ENCODE measurements around the gene CDA.

CDA gene

GRCh38 chr1:20662110-20662475 lies 73.2 kb downstream of the CDA start:
- Histone ChIP-seq H3K9ac (ENCODE audit: low read depth in 1 of 2, low read length in 2 of 2) (peak overlapping the region; percentile 67 to 81), H3K4me3 (ENCODE audit: low read length in 2 of 2) (peak overlapping the region; percentile 68 to 94), H3K4me1 (ENCODE audit: control insufficient read depth in 2 of 2, insufficient read depth in 2 of 2, low read length in 2 of 2) (peaks cover 13 to 15% of the 10 kb centered on the region in 2 donors), H3K9me3 (ENCODE audit: control insufficient read depth in 2 of 2, low read length in 2 of 2) (no peaks in the 10 kb centered on the region), H3K36me3 (ENCODE audit: control insufficient read depth in 2 of 2, insufficient read depth in 2 of 2, low read length in 2 of 2) (peaks cover 9 to 15% of the 10 kb centered on the region in 2 donors), H3K27me3 (ENCODE audit: control insufficient read depth in 2 of 2, insufficient read depth in 2 of 2, low read length in 2 of 2) (no peaks in the 10 kb centered on the region), H3K27ac (ENCODE audit: low read depth in 2 of 2, low read length in 2 of 2) (peak overlapping the region in 1 of 2 donors; percentile 80)

GRCh38 chr1:20663365-20663764 lies 74.5 kb downstream of the CDA start:
- H3K4me3 ChIP-seq (ENCODE audit: low read length in 2 of 2) = no peak overlapping the region
- peaks cover 0 to 3% of the 10 kb centered on the region in 2 donors for H3K36me3 ChIP-seq (ENCODE audit: control insufficient read depth in 2 of 2, insufficient read depth in 2 of 2, low read length in 2 of 2)
- H3K27ac ChIP-seq (ENCODE audit: low read depth in 2 of 2, low read length in 2 of 2) = no peak overlapping the region
- H3K27me3 ChIP-seq (ENCODE audit: control insufficient read depth in 2 of 2, insufficient read depth in 2 of 2, low read length in 2 of 2) = no peaks in the 10 kb centered on the region
- no peaks in the 10 kb centered on the region for H3K9me3 ChIP-seq (ENCODE audit: control insufficient read depth in 2 of 2, low read length in 2 of 2)
- peaks cover 13 to 15% of the 10 kb centered on the region in 2 donors for H3K4me1 ChIP-seq (ENCODE audit: control insufficient read depth in 2 of 2, insufficient read depth in 2 of 2, low read length in 2 of 2)
- H3K9ac ChIP-seq (ENCODE audit: low read depth in 1 of 2, low read length in 2 of 2) = no peak overlapping the region

GRCh38 chr1:20663969-20664715 lies 75.2 kb downstream of the CDA start:
- Histone ChIP-seq H3K4me1 (ENCODE audit: control insufficient read depth in 2 of 2, insufficient read depth in 2 of 2, low read length in 2 of 2) (peaks cover 13 to 15% of the 10 kb centered on the region in 2 donors), H3K36me3 (ENCODE audit: control insufficient read depth in 2 of 2, insufficient read depth in 2 of 2, low read length in 2 of 2) (no peaks in the 10 kb centered on the region), H3K9ac (ENCODE audit: low read depth in 1 of 2, low read length in 2 of 2) (no peak overlapping the region), H3K27me3 (ENCODE audit: control insufficient read depth in 2 of 2, insufficient read depth in 2 of 2, low read length in 2 of 2) (no peaks in the 10 kb centered on the region), H3K9me3 (ENCODE audit: control insufficient read depth in 2 of 2, low read length in 2 of 2) (no peaks in the 10 kb centered on the region), H3K27ac (ENCODE audit: low read depth in 2 of 2, low read length in 2 of 2) (no peak overlapping the region), H3K4me3 (ENCODE audit: low read length in 2 of 2) (no peak overlapping the region)

GRCh38 chr1:20665726-20666125 lies 76.8 kb downstream of the CDA start:
- Histone ChIP-seq H3K4me1 (ENCODE audit: control insufficient read depth in 2 of 2, insufficient read depth in 2 of 2, low read length in 2 of 2) (peaks cover 5 to 6% of the 10 kb centered on the region in 2 donors), H3K9me3 (ENCODE audit: control insufficient read depth in 2 of 2, low read length in 2 of 2) (no peaks in the 10 kb centered on the region), H3K27me3 (ENCODE audit: control insufficient read depth in 2 of 2, insufficient read depth in 2 of 2, low read length in 2 of 2) (no peaks in the 10 kb centered on the region), H3K4me3 (ENCODE audit: low read length in 2 of 2) (no peak overlapping the region), H3K9ac (ENCODE audit: low read depth in 1 of 2, low read length in 2 of 2) (no peak overlapping the region), H3K36me3 (ENCODE audit: control insufficient read depth in 2 of 2, insufficient read depth in 2 of 2, low read length in 2 of 2) (no peaks in the 10 kb centered on the region), H3K27ac (ENCODE audit: low read depth in 2 of 2, low read length in 2 of 2) (no peak overlapping the region)

- no peaks in the 10 kb centered on the region for H3K36me3 ChIP-seq (ENCODE audit: control insufficient read depth in 2 of 2, insufficient read depth in 2 of 2, low read length in 2 of 2)
- H3K27ac ChIP-seq (ENCODE audit: low read depth in 2 of 2, low read length in 2 of 2) = no peak overlapping the region
- H3K4me1 ChIP-seq (ENCODE audit: control insufficient read depth in 2 of 2, insufficient read depth in 2 of 2, low read length in 2 of 2) = peaks cover 4 to 6% of the 10 kb centered on the region in 2 donors
- H3K9ac ChIP-seq (ENCODE audit: low read depth in 1 of 2, low read length in 2 of 2) = no peak overlapping the region
- no peaks in the 10 kb centered on the region for H3K27me3 ChIP-seq (ENCODE audit: control insufficient read depth in 2 of 2, insufficient read depth in 2 of 2, low read length in 2 of 2)
- no peak overlapping the region for H3K4me3 ChIP-seq (ENCODE audit: low read length in 2 of 2)
- H3K9me3 ChIP-seq (ENCODE audit: control insufficient read depth in 2 of 2, low read length in 2 of 2) = no peaks in the 10 kb centered on the region
Observed at GRCh38 chr1:20666146-20666545, 77.2 kb downstream of the CDA start.

- Histone ChIP-seq H3K27ac (ENCODE audit: low read depth in 2 of 2, low read length in 2 of 2) (no peak overlapping the region), H3K4me3 (ENCODE audit: low read length in 2 of 2) (no peak overlapping the region), H3K27me3 (ENCODE audit: control insufficient read depth in 2 of 2, insufficient read depth in 2 of 2, low read length in 2 of 2) (no peaks in the 10 kb centered on the region), H3K9me3 (ENCODE audit: control insufficient read depth in 2 of 2, low read length in 2 of 2) (no peaks in the 10 kb centered on the region), H3K36me3 (ENCODE audit: control insufficient read depth in 2 of 2, insufficient read depth in 2 of 2, low read length in 2 of 2) (no peaks in the 10 kb centered on the region), H3K4me1 (ENCODE audit: control insufficient read depth in 2 of 2, insufficient read depth in 2 of 2, low read length in 2 of 2) (peaks cover 4 to 5% of the 10 kb centered on the region in 2 donors), H3K9ac (ENCODE audit: low read depth in 1 of 2, low read length in 2 of 2) (no peak overlapping the region)
Observed at GRCh38 chr1:20666804-20667203, 77.9 kb downstream of the CDA start.
